T-helper 9 cell (primary cell): ENCODE results near the gene EPHA8.

Experiments used
- DNase-seq: peaks from one replicate; pipeline ENCODE4 v3.0.0-alpha.2; 2020

Gene EPHA8

GRCh38 chr1:22569269-22569668 is 6.0 kb downstream of the EPHA8 start:
- DNase-seq: no peak

DNA sequence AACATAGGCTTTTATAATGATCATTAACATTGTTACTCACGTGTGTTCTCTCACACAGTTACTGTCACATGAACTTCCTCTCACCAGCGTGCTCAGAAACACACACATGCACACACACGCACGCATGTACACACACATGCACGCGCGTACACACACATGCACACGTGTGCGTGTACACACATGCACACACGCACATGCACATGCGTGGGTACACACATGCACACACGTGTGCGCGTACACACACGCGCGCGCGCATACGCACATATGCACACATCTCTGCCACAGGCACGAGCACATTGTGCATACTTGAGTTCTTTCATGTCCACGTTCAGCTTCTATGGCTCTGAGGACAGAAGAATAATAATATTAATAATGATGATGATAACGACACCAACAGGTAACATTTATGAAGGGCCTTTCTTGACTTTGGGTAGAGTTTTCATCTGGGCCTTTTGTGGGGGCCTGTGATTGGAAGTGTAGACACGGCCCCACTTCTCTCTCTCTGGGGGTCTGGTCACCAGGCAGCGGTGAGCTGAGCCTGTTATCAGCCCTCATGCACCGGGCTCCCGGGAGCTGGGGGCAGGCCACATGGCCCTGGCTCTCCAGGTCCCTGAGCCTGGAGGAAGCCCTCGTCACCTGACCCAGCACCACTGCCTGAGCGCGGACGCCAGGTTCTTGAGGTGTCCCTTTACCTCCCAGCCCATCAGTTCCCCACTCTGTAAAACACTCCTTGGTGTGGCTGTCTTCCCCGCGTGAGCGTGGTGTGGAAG is 7.0 kb downstream of the EPHA8 start:
- no peak for DNase-seq

- no peak for DNase-seq
Observed at GRCh38 chr1:22572818-22573217, 9.5 kb downstream of the EPHA8 start.

DNA sequence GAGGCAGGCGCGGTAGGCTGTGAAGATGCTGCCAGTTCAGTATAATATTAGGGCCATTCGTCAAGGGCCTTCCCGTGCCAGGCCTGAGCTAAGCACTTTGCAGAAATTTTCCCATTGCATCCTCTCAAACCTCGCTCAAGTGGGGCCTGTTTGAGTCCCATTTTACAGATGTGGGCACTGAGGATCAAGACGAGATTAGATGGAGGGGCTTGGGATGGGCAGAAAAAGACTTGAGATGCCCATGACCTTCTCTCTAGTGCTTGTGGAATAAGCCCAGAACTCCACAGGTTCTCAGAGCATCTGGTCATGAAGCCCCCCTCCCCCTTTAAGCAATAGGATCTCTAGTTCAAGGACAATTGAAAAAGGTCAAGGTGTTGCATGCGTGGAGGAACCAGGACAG is 9.9 kb downstream of the EPHA8 start:
- no peak for DNase-seq

- DNase-seq: no peak
Observed at GRCh38 chr1:22575532-22576149, 12.4 kb downstream of the EPHA8 start.

GRCh38 chr1:22576150-22576544 is 12.9 kb downstream of the EPHA8 start:
- no peak for DNase-seq

DNA sequence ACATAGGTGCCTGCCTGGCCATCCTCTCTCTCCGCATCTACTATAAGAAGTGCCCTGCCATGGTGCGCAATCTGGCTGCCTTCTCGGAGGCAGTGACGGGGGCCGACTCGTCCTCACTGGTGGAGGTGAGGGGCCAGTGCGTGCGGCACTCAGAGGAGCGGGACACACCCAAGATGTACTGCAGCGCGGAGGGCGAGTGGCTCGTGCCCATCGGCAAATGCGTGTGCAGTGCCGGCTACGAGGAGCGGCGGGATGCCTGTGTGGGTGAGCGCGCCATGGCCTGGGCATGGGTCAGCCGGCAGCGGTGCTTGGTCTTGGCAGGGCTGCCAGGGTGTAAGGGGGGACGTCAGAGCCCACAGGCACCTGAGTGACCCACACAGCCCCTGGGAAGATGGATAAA is 13.3 kb downstream of the EPHA8 start:
- no peak for DNase-seq

- DNase-seq: no peak
Observed at GRCh38 chr1:22578732-22579361, 15.6 kb downstream of the EPHA8 start.

DNA sequence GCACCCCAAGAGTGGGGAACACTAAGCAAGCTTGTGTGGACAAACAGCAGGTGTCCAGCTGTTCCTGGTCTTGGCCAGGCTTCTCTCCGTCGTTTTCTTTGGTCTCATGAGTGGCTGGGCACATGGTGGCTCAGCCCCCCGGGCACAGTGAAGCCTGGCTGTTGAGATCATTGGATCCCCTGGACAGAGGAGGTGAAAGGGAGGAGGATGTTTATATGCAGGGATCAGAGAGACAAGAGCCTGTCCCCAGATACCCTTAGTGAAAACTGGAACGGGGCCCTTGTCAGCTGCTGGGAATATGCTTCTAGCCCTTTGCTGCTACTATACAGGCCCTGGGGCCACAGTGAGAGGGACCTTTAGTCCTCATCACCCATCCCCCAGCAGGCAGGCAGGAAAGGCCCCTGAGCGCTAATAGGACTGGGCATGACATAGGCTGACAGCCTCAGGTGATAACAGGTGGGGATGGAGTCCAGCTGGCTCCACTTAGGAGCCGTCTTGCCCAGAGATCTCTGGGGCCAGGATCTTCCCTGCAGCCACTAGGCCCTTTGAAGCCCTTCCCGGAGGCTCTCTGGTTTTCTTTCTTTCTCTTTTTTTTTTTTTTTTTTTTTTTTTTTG is 16.4 kb downstream of the EPHA8 start:
- no peak for DNase-seq

- no peak for DNase-seq
Observed at GRCh38 chr1:22582661-22583635, 19.7 kb downstream of the EPHA8 start.

DNA sequence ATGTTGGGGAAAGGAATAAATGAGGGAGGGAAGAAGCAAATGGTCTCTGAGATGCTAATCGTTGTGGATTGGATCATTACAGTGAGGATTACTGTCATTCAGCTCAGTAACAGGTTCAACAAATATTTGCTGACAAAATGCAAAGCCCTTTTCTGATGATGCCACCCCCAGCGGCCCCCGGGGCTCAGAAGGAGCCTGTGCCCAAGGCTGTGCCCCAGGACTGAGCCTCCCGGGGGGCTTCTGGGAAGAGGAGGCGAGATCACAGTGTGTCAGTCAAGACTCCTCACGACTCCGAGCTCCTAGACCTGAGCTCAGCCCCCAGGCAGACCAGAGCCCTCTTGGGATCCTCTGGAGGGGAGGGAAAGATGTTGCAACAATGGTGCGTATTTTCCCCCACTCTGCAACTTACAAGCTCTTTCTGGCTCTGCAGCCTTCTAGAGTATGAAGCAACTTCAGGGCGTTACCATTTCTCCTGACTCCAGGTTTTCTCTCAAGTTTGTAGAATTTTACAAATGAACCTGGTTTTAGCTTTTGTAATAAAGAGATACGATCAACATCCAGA is 20.8 kb downstream of the EPHA8 start:
- no peak for DNase-seq

DNA sequence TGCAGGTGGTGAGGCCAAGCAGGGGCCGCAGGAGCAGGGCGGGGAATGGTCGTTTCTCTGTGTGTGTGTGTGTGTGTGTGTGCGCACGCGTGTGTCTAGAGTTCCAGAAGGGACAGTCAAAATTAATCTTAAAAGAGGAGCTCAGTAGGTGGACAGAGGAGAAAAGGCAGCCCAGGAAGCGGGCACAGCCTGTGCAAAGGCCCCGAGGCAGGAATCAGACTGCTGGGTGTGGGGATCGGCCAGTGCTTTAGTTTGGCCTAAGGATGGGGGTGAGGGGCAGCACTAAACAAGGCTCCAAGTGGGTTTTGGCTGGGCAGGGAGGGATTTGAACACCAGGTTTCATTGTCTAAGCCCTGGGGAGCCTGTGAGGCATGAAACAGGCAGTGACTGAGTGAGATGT is 21.7 kb downstream of the EPHA8 start:
- no peak for DNase-seq

DNA sequence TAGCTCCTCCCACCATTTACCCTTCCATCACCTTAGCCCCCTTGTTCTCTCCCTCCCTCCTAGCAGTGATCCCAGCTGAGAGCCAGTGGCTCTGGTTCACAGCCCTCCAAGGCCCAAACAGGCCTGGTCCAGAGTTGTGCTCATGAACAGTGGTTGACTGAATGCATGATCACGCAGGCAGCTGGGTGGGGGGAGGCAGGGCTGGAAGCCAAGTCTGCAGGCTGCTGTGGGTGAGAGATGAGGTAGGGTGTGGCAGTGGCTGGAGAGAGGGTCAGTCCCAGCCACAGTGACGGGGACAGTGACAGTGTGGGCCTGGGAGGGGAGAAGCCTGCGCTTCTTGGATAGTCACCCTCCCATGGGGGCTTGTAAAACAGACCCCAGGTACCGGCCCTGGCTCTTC is 22.2 kb downstream of the EPHA8 start:
- DNase-seq: no peak

- no peak for DNase-seq
Observed at GRCh38 chr1:22586356-22587130, 23.3 kb downstream of the EPHA8 start.

GRCh38 chr1:22587247-22587646 is 24.0 kb downstream of the EPHA8 start:
- DNase-seq: no peak

DNA sequence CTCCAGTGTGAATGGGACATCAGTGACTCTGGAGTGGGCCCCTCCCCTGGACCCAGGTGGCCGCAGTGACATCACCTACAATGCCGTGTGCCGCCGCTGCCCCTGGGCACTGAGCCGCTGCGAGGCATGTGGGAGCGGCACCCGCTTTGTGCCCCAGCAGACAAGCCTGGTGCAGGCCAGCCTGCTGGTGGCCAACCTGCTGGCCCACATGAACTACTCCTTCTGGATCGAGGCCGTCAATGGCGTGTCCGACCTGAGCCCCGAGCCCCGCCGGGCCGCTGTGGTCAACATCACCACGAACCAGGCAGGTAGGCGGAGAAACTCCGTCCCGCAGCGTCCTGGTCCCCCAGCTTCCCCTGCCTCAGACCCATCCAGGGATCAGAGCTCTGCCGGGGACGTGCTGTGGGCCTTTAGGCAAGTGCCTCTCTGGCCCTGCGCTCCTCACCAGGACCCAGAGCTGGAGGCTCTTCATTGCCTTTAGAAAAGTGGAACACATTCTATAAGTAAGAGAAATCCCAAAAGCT is 25.7 kb downstream of the EPHA8 start:
- no peak for DNase-seq

GRCh38 chr1:22591576-22591975 is 28.3 kb downstream of the EPHA8 start:
- DNase-seq: no peak

- no peak for DNase-seq
Observed at GRCh38 chr1:22592051-22592450, 28.8 kb downstream of the EPHA8 start.

DNA sequence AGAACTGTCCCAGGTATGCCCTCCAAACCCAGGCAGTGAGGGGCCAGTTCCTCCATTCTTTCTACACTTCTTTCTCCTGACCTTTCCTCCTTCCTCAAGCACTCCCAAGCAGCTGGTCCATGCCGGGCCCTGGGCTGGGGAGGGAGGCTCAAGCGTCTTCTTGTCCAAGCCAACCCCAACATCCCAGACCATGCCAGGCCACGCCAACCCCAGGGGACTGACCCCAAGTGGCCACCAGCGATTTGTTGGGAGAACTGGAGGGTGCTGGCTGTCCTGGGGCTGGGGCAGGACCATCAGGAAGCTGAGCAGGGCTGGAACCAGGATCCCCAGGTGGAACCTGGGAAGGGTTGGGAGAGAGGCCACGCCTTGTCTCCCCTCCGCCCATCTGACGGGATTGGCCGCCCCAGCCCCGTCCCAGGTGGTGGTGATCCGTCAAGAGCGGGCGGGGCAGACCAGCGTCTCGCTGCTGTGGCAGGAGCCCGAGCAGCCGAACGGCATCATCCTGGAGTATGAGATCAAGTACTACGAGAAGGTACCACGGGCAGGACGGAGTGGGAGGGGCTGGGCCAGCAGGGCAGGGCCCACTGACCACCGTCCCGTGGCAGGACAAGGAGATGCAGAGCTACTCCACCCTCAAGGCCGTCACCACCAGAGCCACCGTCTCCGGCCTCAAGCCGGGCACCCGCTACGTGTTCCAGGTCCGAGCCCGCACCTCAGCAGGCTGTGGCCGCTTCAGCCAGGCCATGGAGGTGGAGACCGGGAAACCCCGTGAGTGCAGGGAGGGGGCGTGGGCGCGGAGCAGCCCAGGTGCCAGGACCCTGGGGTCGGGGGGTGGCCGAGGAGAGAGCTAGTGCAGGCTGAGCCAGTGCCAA is 29.9 kb downstream of the EPHA8 start:
- DNase-seq: no peak

DNA sequence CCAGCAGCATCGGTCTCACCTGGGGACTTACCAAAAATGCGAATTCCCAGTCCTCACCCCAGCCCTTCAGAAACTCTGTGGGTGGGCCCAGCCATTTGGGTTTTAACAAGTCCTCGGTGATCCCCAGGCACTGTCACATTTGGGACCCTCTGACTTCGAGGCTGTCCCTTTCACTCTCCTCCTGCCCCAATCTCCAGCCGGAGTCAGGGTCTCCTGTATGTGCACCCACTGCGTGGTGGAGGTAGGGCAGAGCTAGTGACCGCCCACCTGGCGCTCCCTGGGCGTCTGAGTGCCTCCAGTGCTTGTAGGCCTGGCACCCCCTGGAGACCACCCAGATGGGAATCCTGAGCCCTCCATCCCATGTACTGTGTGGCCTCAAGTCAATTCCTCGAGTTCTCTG is 31.1 kb downstream of the EPHA8 start:
- DNase-seq: no peak
